Skeletal muscle tissue (tissue), 4 donors: ENCODE measurements around the gene PYGO1. TPM values are rescaled to one million over a fixed set of nuclear protein-coding genes. Genes with fewer than 3 reads are reported as not detected.
"Not testable (repeated sequence)": the region's sequence is repeated elsewhere in the genome, so short reads cannot be mapped to it uniquely, and the experiment has no call there.

ENCODE experiments used
- H3K27ac ChIP-seq: one replicate; pipeline ENCODE4 v1.7.0; 2013; ENCODE audit warnings: mild to moderate bottlenecking, low read depth, low read length, inconsistent platforms
- H3K27me3 ChIP-seq, 3 donors: one replicate each; pipeline ENCODE4 v1.7.0; 2013; ENCODE audit warnings: low read length in 3 of 3; ENCODE audit not compliant: control insufficient read depth in 3 of 3, insufficient read depth in 3 of 3
- H3K36me3 ChIP-seq, 3 donors: one replicate each; pipeline ENCODE4 v1.7.0; 2013; ENCODE audit warnings: low read length in 3 of 3; ENCODE audit not compliant: control insufficient read depth in 3 of 3, insufficient read depth in 3 of 3
- H3K4me1 ChIP-seq, 3 donors: one replicate each; pipeline ENCODE4 v1.7.0; 2013; ENCODE audit warnings: low read length in 3 of 3, mild to moderate bottlenecking in 3 of 3; ENCODE audit not compliant: control insufficient read depth in 3 of 3, insufficient read depth in 3 of 3
- H3K4me3 ChIP-seq, 3 donors: one replicate each; pipeline ENCODE4 v1.7.0; 2013; ENCODE audit warnings: low read length in 3 of 3
- H3K9ac ChIP-seq, 3 donors: one replicate each; pipeline ENCODE4 v1.7.0; 2013; ENCODE audit warnings: low read length in 3 of 3, mild to moderate bottlenecking in 3 of 3, moderate library complexity in 2 of 3, low read depth in 1 of 3
- H3K9me3 ChIP-seq, 3 donors: one replicate each; pipeline ENCODE4 v1.7.0; 2013; ENCODE audit warnings: low read length in 3 of 3; ENCODE audit not compliant: control insufficient read depth in 3 of 3
- total RNA-seq: library from RNA; depleted of rRNA; stranded (reverse); fragments of >200 nt; gene quantifications from one replicate; pipeline ENCODE4 v1.2.3, GENCODE V29; 2014
- donor health status: Osteomylitis.

The PYGO1 gene
- total RNA-seq, 1 donor from 2014 or later: 10.4 TPM

DNA sequence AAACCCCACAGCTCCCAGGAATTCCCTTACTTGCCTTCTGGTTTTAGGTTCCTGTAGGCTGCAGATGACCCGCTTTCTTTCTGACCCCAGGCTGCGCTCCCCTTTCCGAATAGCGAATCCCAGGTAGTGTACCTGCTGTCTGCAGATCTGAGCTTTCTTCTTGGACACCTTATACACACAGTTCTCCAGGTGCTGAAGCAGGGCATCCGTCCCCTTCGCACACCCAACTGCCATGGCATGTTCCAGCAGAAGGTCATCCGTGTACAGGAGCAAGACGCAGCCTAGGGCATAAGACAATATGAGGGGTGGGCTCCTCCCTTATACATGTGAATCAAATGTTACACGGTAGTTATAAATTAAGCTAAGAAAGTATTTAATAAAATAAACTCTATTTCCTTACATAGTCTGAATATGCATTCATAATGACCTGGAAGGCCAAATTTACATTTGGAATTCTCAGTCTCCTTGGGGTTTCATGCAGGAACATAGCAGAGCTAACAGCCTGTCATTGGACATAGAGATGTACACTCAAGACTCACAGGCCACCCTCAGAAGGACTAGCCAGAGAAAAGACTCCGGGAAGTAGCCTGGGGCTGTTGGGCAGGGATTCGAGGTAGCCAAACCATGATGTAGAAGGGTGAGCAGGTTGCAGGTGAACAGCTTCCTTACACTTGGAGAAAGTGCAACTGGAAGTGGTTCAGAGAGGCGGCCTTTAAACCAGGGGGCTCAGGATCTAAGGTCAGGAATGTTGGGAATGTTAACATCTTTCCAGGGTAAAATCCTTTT, 72.0 kb downstream of the PYGO1 start:
- Histone ChIP-seq H3K4me3 (no peak overlapping the region), H3K9me3 (no peaks in the 10 kb centered on the region), H3K27me3 (no peaks in the 10 kb centered on the region), H3K4me1 (no peaks in the 10 kb centered on the region), H3K27ac (no peak overlapping the region), H3K36me3 (no peaks in the 10 kb centered on the region), H3K9ac (no peak overlapping the region)

DNA sequence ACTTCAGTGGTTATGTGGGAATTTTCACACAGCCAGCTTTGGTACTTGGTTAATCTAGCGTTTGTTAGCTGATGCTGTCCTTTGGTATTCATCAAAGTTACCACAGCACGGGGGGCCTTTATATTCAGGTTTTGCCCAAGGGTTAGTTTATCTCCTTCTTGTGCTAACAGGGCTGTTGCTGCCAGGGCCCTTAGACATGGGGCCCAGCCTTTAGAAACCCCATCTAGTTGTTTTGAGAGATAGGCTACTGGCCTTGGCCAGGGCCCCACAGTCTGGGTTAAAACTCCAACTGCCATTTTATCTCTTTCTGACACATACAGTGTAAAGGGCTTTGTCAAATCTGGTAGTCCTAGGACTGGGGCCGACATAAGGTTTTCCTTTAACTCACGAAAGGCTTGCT, 72.7 kb downstream of the PYGO1 start:
- Histone ChIP-seq H3K27me3 (no peaks in the 10 kb centered on the region), H3K27ac (no peak overlapping the region), H3K4me1 (no peaks in the 10 kb centered on the region), H3K9ac (no peak overlapping the region), H3K36me3 (no peaks in the 10 kb centered on the region), H3K4me3 (no peak overlapping the region), H3K9me3 (no peaks in the 10 kb centered on the region)

DNA sequence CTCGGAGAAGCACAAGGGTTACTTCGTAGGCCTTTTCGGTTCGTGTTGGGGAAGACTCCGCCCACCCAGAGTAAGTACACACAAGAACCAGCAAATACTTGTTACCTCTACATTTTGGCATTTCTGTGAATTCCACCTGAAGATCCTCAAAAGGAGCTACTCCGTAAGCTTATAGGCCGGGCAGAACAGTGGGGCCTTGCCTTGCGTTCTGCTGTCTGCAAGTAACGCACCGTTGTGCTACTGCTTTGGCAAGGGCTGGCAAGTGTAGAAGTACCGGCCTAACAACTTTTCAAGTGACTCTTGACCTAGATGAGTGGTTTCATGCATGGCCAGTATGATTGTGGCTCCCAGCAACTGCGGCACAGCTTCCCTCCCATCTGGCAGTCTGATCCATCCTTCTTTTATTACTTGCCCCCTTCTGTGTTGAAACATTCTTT, 73.7 kb downstream of the PYGO1 start:
- Histone ChIP-seq H3K27me3 (no peaks in the 10 kb centered on the region), H3K27ac (no peak overlapping the region), H3K4me1 (no peaks in the 10 kb centered on the region), H3K36me3 (no peaks in the 10 kb centered on the region), H3K4me3 (no peak overlapping the region), H3K9ac (no peak overlapping the region), H3K9me3 (no peaks in the 10 kb centered on the region)

DNA sequence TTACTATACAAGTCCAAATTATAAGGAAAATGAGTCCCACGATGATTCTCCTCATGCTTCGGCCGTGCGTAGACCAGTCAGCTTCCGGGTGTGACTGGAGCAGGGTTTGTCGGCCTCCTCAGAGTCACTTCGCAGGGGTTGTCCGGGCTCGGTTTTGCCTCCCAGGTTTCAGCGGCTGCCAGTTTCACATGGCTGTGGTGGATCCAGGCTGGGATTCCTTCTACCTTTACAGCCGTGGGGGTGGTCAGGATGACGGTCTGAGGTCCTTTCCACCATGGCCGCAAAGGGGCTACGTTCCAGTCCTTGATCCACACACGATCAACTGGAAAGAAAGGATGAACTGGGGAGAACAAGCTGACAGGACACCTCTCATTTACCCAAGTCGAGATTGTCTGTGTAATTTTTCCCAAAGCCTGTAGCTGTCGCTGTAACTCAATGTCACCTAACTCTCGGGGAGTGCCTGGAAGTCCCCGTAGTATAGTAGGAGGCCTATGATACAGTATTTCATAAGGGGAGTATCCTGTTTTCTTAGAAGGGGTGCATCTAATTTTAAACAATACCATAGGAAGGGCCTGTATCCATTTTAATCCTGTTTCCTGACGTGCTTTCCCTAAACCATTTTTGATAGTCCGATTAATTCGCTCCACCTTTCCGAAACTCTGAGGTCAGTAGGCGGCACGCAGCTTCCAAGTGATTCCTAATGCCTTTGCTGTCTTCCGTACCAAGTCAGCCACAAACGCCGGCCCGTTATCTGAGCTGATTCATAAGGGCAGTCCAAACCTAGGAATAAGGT, 74.3 kb downstream of the PYGO1 start:
- H3K27me3 ChIP-seq, H3K27ac ChIP-seq, H3K36me3 ChIP-seq, H3K4me1 ChIP-seq, H3K9me3 ChIP-seq: not testable (repeated sequence)
- Histone ChIP-seq H3K9ac (peak overlapping the region in 1 of 3 donors; percentile 65), H3K4me3 (peak overlapping the region in 1 of 3 donors; percentile 43)

DNA sequence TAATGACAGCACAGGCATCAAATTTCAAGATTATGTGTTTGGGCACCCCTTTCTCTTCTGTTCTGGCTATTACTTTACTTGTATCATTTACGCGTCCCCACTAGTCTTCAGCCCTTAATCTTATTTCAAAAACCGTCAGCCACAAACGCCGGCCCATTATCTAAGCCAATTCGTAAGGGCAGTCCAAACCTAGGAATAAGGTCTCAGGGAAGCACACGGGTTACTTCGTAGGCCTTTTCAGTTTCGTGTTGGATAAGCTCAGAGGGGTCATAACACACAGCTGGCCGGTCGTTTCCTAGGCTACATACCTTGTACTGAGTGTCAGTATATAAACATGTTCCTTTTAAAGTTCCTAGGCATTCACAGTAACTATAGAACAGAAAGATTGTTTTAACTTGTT, 75.0 kb downstream of the PYGO1 start:
- no peaks in the 10 kb centered on the region for H3K4me1 ChIP-seq
- H3K27ac ChIP-seq: no peak overlapping the region
- peak overlapping the region in 1 of 3 donors; percentile 43 for H3K4me3 ChIP-seq
- no peaks in the 10 kb centered on the region for H3K9me3 ChIP-seq
- no peaks in the 10 kb centered on the region for H3K36me3 ChIP-seq
- H3K9ac ChIP-seq: peak overlapping the region in 1 of 3 donors; percentile 65
- no peaks in the 10 kb centered on the region for H3K27me3 ChIP-seq

DNA sequence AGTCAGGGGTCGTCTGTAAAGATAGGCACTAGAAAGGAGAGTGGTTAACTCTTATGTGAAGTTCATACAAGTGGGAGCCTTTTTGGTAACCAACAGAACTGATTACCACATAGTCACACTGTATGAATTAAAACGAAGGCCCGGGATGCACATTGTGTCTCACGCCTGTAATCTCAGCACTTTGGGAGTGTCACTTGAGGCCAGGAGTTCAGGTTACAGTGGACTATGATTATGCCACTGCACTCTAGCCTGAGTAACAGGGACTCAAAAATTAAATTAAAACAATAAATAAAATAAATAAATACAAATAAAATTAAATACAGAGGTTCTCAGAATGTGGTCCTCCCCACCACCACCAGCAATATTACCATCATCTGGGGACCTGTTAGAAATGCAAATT, 80.6 kb downstream of the PYGO1 start:
- no peak overlapping the region for H3K9ac ChIP-seq
- no peaks in the 10 kb centered on the region for H3K9me3 ChIP-seq
- H3K27me3 ChIP-seq: no peaks in the 10 kb centered on the region
- no peak overlapping the region for H3K4me3 ChIP-seq
- H3K27ac ChIP-seq: no peak overlapping the region
- no peaks in the 10 kb centered on the region for H3K36me3 ChIP-seq
- H3K4me1 ChIP-seq: no peaks in the 10 kb centered on the region

DNA sequence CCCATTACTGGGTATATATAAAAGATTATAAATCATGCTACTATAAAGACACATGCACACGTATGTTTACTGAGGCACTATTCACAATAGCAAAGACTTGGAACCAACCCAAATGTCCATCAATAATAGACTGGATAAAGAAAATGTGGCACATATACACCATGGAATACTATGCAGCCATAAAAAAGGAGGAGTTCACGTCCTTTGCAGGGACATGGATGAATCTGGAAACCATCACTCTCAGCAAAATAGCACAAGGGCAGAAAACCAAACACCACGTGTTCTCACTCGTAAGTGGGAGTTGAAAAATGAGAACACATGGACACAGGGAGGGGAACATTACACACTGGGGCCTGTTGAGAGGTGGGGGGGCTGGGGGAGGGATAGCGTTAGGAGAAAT, 82.7 kb downstream of the PYGO1 start:
- H3K4me1 ChIP-seq, H3K9me3 ChIP-seq, H3K4me3 ChIP-seq, H3K27ac ChIP-seq, H3K9ac ChIP-seq, H3K27me3 ChIP-seq, H3K36me3 ChIP-seq: not testable (repeated sequence)

DNA sequence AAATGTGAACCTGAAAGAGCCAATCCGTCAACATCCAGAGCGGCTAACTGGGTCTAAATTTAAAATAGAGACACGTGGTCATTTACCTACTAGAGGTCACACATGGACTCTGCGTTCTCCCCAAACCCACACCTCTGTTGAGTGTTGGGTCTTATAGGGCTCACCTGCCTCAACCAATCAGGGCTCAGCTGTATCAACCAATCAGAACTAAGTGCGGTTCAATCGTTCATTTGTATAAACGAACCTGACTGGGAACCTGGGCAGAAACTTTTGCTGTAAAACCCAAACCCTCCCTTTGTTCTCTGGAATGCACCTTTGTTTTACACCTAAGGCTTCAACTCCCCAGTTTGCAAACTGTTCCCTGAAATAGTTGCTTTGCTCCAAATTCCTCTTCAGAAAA, 89.0 kb downstream of the PYGO1 start:
- H3K4me3 ChIP-seq: peak overlapping the region in 1 of 3 donors; percentile 95
- peaks cover 0 to 4% (median 3%) of the 10 kb centered on the region in 3 donors for H3K4me1 ChIP-seq
- no peak overlapping the region for H3K27ac ChIP-seq
- no peaks in the 10 kb centered on the region for H3K36me3 ChIP-seq
- no peaks in the 10 kb centered on the region for H3K9me3 ChIP-seq
- no peaks in the 10 kb centered on the region for H3K27me3 ChIP-seq
- H3K9ac ChIP-seq: no peak overlapping the region

DNA sequence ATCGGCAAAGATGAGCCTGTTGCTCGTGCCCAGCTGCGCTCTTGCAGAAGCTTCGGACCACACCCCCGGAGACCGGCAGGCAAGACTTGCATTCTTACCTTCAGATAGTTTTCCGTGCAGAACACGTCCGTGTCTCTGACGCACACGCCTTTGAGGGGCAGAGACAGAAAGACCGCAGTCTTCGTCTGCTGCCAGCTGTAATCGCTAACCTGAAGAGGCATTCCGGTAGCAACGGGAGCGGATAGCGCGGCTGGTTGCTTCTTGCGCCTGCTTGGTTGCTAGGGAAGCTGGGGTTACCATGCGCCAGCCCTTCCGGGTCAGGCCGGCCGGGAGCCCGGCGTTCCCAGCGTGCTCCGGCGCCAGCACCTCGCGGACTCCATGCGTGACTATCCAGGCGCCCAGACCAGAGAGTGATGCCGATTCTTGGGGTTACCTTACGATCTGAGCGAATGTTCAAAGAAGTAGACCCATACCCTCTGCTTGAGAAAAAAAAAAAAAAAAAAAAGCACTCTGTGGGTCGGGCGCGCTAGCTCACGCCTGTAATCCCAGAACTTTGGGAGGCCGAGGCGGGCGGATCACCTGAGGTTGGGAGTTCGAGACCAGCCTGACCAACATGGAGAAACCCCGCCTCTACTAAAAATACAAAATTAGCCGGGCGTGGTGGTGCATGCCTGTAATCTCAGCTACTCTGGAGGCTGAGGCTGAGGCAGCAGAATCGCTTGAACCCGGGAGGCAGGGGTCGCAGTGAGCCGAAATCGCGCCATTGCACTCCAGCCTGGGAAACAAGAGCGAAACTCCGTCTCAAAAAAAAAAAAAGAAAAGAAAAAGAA, 89.8 kb downstream of the PYGO1 start:
- not testable (repeated sequence) for H3K4me1 ChIP-seq, H3K36me3 ChIP-seq, H3K9me3 ChIP-seq, H3K27me3 ChIP-seq, H3K27ac ChIP-seq
- Histone ChIP-seq H3K4me3 (peak overlapping the region; percentile 95 to 99 (median 97)), H3K9ac (peak overlapping the region; percentile 30 to 75 (median 56))
